ENCODE measurements around the gene SDC3.

SDC3 gene

DNA sequence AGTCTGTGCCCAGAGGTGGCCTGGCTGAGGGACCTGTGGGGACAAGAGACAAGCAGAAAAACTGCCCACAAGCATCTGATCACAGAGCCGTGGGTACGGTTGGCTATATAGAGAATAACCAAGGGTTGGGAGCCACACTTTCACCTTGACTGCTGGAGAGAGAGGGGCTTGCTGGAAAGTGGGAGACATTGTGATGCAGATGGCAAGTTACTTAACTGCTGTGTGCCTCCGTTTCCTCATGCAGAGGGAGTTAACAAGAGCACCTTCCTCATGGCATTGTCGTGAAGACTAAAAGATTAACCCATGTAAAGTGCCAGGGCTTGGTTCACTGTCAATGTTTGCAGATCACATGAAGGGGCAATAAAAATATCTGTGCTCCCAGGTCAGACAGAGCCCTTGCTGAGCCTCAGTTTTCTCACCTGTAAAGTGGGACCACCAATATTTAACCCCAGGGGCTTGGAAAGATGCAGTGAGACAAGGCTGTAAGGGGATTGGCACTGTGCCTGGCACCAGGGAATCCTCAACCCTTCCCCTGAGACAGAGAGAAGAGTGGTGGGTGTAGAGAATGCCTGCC, 52.8 kb downstream of the SDC3 start:
- Histone ChIP-seq H3K27me3 (replicated peaks) (no peaks in the 10 kb centered on the region), H3K36me3 (replicated peaks) (no peaks in the 10 kb centered on the region), H3K27ac (no peak overlapping the region), H3K4me3 (ENCODE audit: low read depth, low read length) (no peak overlapping the region)
- no peak for DNase-seq
- in situ Hi-C loops (cut with HindIII; ENCODE audit: low pct_ligation_motif_present, low sequenced_read_pairs), result no loop called here
- TF ChIP-seq, protein P1, sequence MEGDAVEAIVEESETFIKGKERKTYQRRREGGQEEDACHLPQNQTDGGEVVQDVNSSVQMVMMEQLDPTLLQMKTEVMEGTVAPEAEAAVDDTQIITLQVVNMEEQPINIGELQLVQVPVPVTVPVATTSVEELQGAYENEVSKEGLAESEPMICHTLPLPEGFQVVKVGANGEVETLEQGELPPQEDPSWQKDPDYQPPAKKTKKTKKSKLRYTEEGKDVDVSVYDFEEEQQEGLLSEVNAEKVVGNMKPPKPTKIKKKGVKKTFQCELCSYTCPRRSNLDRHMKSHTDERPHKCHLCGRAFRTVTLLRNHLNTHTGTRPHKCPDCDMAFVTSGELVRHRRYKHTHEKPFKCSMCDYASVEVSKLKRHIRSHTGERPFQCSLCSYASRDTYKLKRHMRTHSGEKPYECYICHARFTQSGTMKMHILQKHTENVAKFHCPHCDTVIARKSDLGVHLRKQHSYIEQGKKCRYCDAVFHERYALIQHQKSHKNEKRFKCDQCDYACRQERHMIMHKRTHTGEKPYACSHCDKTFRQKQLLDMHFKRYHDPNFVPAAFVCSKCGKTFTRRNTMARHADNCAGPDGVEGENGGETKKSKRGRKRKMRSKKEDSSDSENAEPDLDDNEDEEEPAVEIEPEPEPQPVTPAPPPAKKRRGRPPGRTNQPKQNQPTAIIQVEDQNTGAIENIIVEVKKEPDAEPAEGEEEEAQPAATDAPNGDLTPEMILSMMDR (IDR thresholded peaks at IDR 0.05; ENCODE audit: low read depth, low read length, missing control alignments), result no peak

DNA sequence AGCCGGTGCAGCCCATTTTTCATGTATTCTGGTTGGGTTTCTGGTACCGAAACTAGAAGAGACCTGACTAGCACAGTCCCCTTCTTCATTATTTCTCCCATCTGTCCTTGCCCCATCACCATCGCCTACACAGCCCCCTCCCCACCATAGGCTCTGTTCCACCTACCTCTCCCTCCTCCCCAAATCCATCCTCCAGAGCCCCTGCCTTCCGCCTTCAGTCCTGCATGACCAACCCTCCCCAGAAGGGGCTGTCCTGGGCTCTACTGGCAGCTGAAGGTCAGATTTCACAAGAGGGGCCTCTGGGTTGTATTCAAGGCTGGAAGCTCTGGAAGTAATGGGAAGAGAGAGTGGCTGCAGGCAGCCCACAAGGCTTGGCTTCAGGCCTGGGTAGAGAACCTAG, 55.2 kb downstream of the SDC3 start:
- TF ChIP-seq, protein P1 (IDR thresholded peaks at IDR 0.05; ENCODE audit: low read depth, low read length, missing control alignments), result no peak
- no peak for DNase-seq
- no peak overlapping the region for H3K27ac ChIP-seq
- H3K36me3 ChIP-seq (replicated peaks), result no peaks in the 10 kb centered on the region
- no peaks in the 10 kb centered on the region for H3K27me3 ChIP-seq (replicated peaks)
- no peak overlapping the region for H3K4me3 ChIP-seq (ENCODE audit: low read depth, low read length)
- in situ Hi-C loops (cut with HindIII; ENCODE audit: low pct_ligation_motif_present, low sequenced_read_pairs), result no loop called here

DNA sequence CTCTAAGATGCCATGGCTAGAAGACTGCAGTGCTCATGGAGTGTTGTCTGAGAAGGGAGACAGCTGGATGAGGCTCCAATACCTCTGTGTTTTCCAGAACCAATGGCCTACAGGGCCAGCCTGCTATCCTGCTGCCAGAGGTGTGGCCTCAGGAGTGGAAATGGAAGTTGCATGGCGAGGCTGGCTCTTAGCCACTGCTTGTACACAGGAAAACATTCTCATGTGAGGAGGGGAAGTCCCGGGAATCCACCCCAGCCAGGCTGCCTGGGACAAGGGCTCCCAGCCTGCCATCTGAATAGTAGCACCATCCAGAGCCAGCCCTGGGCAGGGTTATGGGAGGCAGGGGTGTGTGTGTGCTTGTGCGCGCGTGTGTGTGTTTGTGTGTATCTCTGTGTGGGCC, 56.5 kb downstream of the SDC3 start:
- in situ Hi-C loops (cut with HindIII; ENCODE audit: low pct_ligation_motif_present, low sequenced_read_pairs), result no loop called here
- no peak overlapping the region for H3K27ac ChIP-seq
- H3K4me3 ChIP-seq (ENCODE audit: low read depth, low read length), result no peak overlapping the region
- TF ChIP-seq, protein P1 (IDR thresholded peaks at IDR 0.05; ENCODE audit: low read depth, low read length, missing control alignments), result no peak
- H3K36me3 ChIP-seq (replicated peaks), result no peaks in the 10 kb centered on the region
- DNase-seq, result no peak
- no peaks in the 10 kb centered on the region for H3K27me3 ChIP-seq (replicated peaks)

DNA sequence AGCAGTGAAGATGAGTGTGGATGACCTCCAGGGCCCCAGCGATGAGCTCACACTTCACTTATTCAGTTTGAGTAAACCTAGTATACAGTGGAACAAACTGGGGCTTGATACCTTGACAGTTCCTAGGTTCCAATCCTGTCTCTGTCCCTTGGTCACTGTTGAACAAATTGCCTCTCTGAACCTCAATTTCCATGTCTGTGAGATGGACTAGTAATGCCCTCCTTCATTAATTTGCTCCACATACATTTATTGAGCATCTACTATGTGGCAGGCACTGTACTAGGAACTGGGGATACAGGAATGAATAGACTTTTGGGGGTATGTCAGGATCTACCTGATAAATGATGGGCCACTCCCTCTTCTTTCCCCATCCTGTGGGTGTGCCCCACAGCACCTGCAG, 57.3 kb downstream of the SDC3 start:
- DNase-seq, result no peak
- in situ Hi-C loops (cut with HindIII; ENCODE audit: low pct_ligation_motif_present, low sequenced_read_pairs), result no loop called here
- H3K27me3 ChIP-seq (replicated peaks), result no peaks in the 10 kb centered on the region
- H3K4me3 ChIP-seq (ENCODE audit: low read depth, low read length), result no peak overlapping the region
- H3K36me3 ChIP-seq (replicated peaks), result no peaks in the 10 kb centered on the region
- TF ChIP-seq, protein P1 (IDR thresholded peaks at IDR 0.05; ENCODE audit: low read depth, low read length, missing control alignments), result no peak
- no peak overlapping the region for H3K27ac ChIP-seq

DNA sequence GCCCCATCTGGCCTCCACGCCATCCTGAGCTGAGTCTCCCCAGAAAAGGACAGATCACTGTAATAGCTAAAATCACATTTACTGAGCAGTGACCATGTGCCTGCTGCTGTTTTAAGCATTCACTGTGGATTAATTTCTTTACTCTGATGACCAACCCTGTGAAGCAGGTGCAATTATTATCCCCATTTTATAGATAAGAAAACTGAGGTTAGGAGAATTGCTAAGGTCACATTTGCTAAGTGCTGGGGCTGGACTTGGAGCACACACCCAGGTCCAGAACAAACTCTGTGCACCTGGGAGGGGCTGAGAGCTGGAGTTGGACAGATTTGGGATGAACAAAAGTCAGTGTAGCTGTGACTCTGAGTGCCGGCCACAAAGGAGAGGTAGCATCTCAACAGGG, 58.0 kb downstream of the SDC3 start:
- H3K4me3 ChIP-seq (ENCODE audit: low read depth, low read length), result no peak overlapping the region

More for the DNA sequence above, 58.0 kb downstream of the SDC3 start:
- DNase-seq, result no peak
- Histone ChIP-seq H3K27ac (no peak overlapping the region), H3K27me3 (replicated peaks) (no peaks in the 10 kb centered on the region), H3K36me3 (replicated peaks) (no peaks in the 10 kb centered on the region)
- TF ChIP-seq, protein P1 (IDR thresholded peaks at IDR 0.05; ENCODE audit: low read depth, low read length, missing control alignments), result no peak
- in situ Hi-C loops (cut with HindIII; ENCODE audit: low pct_ligation_motif_present, low sequenced_read_pairs), result no loop called here

Data from brain microvascular endothelial cell (primary cell).